SK-N-MC (cell line): ENCODE measurements around the gene C3orf18.
A peak's percentile ranks its signal among the peaks of the same experiment; 100 is the strongest.

ENCODE experiments used
- DNase-seq: peaks from one replicate; pipeline ENCODE4 v3.0.0-alpha.2; 2011; ENCODE audit warnings: low read depth, low spot score
- H3K27ac ChIP-seq: fragments of 200-600 bp; sonication (generic); 2 replicates; pipeline ENCODE4 v1.5.1; 2016; ENCODE audit warnings: mixed run types
- H3K36me3 ChIP-seq: fragments of 200-600 bp; sonication (generic); 2 replicates; pipeline ENCODE4 v1.6.1; 2017; ENCODE audit warnings: antibody characterized with exemption, low read length, mixed read lengths; ENCODE audit not compliant: insufficient read depth
- H3K4me3 ChIP-seq: fragments of 200-600 bp; sonication (generic); 2 replicates; pipeline ENCODE4 v1.5.1; 2016
- H3K9ac ChIP-seq: fragments of 200-600 bp; sonication (generic); 2 replicates; pipeline ENCODE4 v1.8.0; 2017; ENCODE audit warnings: mixed run types, mixed read lengths; ENCODE audit not compliant: insufficient read length
- H3K9me3 ChIP-seq: fragments of 200-600 bp; sonication (generic); 2 replicates; pipeline ENCODE4 v1.6.1; 2017; ENCODE audit warnings: low read depth, mild to moderate bottlenecking, antibody characterized with exemption, low read length, moderate library complexity, mixed read lengths
- EZH2 ChIP-seq: fragments of 200-600 bp; sonication (generic); IDR thresholded peaks from one replicate; pipeline ENCODE4 v1.6.1; 2017; ENCODE audit warnings: antibody characterized with exemption
- FOXP2 ChIP-seq: optimal IDR thresholded peaks from 2 replicates; pipeline ENCODE3; 2011; ENCODE audit warnings: mild to moderate bottlenecking, moderate library complexity; ENCODE audit not compliant: insufficient read depth; ENCODE audit errors: extremely low read length, control extremely low read depth
- POLR2AphosphoS5 ChIP-seq: IDR thresholded peaks from 2 replicates; pipeline ENCODE4 v1.6.1; 2012; ENCODE audit warnings: mild to moderate bottlenecking, low read depth, low read length, borderline replicate concordance

The C3orf18 gene

DNA sequence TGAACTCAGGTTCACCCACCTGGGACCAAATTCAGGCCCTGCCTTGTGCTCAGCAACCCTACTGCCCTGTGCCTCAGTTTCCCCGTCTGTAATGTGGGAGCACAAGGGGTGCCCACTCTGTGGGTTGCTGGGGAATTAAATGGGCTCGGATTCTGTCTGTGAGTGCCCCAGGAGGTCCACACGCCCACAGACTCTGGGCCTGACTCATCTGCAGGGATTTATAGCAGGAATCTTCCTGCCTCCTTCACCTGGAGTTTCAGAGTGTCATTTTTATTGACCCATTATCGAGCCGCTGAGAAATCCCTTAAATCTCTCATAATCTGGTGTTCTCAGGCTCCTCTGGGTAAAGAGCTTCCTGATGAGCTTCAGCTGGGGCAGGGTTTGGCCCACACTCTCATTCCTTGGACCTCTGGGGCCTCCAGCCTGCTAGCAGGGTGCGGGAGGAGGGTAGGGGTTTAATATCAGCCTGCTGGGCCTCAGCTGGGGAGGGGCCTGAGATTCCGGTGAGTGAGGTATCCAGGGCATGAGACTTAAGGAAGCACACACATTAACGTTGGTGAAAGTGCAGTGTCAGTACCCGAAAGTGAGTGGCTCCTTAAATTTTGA is 16.4 kb downstream of the C3orf18 start:
- Histone ChIP-seq H3K27ac (no peak overlapping the region), H3K9me3 (no peaks in the 10 kb centered on the region), H3K36me3 (no peaks in the 10 kb centered on the region), H3K4me3 (no peak overlapping the region), H3K9ac (no peak overlapping the region)
- TF ChIP-seq FOXP2 (no peak), POLR2AphosphoS5 (no peak), EZH2 (no peak)
- no peak for DNase-seq

DNA sequence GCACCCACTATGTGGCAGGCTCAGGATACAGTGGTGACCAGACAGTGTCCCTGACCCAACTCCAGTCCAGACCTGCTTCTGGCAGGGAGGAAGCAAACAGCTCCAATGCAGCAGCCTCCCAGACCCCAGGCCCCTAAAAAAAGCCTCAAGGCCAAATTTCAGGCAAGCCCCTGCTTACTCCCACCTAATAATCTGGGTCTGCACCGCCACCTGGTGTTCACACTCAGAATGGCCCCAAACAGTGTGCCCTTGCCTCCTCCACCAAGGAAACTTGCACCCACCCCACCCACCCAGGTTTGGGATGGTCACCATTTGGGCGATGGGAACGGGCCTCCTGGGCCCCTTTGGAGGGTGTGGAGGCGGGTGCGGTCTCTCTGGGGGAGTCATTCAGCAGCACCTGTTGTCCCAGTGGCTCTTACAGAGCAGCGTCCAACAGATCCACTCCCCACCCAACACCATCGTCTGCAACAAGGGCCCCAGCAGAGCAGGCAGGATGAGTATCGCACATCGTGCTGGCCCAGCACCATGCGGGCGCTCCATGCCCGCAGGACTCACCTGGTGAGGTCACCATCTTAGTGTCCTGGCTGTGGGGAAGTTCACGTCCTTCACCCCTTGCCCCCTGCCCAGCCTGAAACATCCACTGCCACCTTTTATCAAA is 17.3 kb downstream of the C3orf18 start:
- no peak overlapping the region for H3K4me3 ChIP-seq
- H3K9me3 ChIP-seq: no peaks in the 10 kb centered on the region
- H3K9ac ChIP-seq: no peak overlapping the region
- TF ChIP-seq POLR2AphosphoS5 (no peak), FOXP2 (no peak), EZH2 (no peak)
- DNase-seq: peak; percentile 16
- H3K36me3 ChIP-seq: no peaks in the 10 kb centered on the region
- no peak overlapping the region for H3K27ac ChIP-seq

DNA sequence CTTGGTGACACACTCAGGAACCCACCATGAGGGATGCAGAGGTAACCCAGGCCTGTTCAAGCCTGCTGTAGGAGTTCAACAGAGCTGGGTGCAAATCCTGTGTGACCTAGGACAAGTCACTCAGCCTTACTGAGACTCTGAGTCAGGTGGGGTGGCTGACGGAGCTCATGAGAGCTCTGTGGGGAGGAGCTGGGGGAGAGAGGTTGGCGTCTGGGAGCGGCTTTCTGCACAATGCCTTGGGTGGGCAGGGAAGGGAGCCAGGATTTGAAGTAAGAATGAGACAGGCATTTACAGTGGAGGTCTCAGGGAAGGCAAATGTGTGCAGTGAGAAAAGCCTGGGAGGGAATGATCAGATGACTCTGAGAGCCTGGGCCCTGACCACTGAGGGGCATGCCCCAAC is 18.3 kb downstream of the C3orf18 start:
- no peak for DNase-seq
- TF ChIP-seq FOXP2 (no peak), POLR2AphosphoS5 (no peak), EZH2 (no peak)
- no peak overlapping the region for H3K9ac ChIP-seq
- H3K4me3 ChIP-seq: no peak overlapping the region
- H3K9me3 ChIP-seq: no peaks in the 10 kb centered on the region
- H3K36me3 ChIP-seq: no peaks in the 10 kb centered on the region
- no peak overlapping the region for H3K27ac ChIP-seq

DNA sequence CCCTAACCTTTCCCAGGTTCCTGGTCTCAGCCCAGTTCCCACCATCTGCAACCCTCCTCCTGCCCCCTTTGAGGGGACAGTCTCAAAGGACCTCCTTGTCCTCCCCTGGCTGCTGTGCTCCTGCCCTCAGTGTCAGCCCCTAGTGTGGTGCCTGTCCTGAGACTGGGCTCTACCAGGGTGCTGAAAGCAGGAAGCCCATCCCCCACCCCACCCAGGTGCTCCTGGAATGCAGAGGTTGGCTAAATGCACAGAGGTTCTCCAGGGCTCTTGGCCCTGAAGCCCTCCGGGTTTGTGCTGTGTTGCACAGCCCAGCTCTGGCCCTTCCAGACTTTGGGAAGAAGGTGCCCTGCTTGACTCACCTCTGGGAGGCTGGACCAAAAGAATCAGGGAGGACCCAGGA is 21.8 kb downstream of the C3orf18 start:
- Histone ChIP-seq H3K27ac (no peak overlapping the region), H3K4me3 (no peak overlapping the region), H3K9me3 (no peaks in the 10 kb centered on the region), H3K36me3 (no peaks in the 10 kb centered on the region), H3K9ac (no peak overlapping the region)
- TF ChIP-seq EZH2: no peak
- no peak for TF ChIP-seq FOXP2
- no peak for TF ChIP-seq POLR2AphosphoS5
- no peak for DNase-seq

DNA sequence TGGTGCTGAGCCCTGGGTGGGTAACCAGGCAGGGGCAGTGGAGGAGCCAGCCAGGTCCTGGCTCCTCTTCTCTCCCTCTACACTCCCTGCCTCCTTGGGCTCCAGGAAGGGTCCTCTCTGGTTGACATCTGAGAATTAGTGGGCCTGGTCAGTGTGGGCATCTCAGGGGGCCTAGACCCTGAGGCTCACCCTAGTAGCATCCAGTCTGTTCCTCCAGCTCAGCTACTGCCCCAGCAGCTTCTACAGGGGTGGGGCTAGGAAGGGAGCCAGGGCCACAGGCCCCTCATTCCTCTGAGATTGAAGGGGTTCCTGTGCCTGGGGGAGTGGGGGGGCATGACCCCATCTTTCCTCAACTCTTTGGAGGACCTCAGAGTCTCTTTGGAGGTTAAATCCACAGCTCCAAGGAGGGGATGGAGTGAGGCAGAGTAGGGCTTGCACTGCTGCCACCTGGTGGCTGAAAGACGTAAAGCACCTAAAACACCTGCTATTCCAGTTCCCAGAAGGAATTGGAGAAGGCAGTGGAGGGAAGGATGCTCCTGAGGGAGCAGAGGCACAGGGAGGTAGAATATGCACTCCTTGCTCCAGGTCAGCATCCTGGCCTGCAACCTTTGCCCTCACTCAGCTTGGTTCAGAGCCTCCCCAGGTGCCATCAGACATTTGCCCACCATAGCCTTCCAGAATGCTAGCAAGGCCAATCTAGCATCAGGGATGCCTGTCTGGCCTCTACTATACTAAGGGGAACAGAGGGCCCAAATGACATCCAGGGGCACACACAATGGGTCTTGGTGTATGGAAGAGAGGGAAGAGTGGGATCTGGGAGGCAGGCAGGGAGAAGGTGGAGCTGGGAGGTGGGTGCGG is 25.1 kb downstream of the C3orf18 start:
- no peak overlapping the region for H3K27ac ChIP-seq
- no peak overlapping the region for H3K4me3 ChIP-seq
- no peak for TF ChIP-seq EZH2
- no peak for TF ChIP-seq FOXP2
- no peak for TF ChIP-seq POLR2AphosphoS5
- H3K36me3 ChIP-seq: no peaks in the 10 kb centered on the region
- DNase-seq: no peak
- no peak overlapping the region for H3K9ac ChIP-seq
- no peaks in the 10 kb centered on the region for H3K9me3 ChIP-seq

DNA sequence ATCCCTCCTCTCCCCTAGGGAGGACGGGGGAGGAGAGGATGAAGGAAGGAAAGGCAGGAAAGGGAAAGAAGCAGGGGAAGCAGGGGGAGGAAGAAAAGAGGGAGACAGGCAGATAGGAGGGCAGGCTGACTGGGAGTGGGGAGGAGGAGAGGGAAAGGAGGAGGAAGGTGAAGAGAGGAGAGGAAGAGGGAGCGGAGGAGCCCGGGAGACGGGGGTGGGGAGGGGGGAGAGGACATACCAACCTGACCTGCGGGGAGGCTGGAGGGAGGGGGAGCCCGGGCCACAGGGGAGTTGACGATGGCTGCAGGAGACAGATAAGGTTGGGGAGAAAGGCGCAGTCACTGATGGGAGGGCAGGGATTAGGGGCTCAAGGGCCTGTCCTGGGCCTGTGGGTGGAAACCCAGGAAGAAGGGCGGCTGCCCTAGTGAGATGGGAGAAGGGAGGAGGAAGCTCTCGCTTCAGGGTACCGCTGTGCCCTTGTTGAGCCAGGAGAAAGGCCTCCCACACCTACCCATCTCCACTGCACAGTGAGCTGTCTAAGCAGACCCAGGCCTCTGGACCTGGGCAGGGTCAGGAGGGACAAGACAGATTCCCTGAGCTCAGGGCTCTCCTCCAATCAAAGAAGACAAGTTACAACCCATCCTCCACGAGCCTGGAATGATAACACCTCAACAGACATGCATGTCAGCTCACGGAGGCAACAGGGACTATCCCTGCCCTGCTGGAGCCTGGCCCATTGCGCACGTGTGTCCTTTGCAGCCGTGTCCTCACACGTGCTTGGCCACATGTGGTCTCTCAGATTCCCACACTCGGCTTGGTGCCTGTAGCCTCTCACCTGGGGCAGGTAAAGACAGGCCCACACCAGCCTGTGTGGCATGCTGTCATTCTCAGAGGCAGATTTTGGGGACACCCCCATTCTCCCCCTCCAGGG is 27.9 kb downstream of the C3orf18 start:
- no peak overlapping the region for H3K4me3 ChIP-seq
- TF ChIP-seq FOXP2: no peak
- no peak for TF ChIP-seq EZH2
- DNase-seq: no peak
- no peaks in the 10 kb centered on the region for H3K36me3 ChIP-seq
- no peak overlapping the region for H3K9ac ChIP-seq
- H3K9me3 ChIP-seq: no peaks in the 10 kb centered on the region
- H3K27ac ChIP-seq: no peak overlapping the region

DNA sequence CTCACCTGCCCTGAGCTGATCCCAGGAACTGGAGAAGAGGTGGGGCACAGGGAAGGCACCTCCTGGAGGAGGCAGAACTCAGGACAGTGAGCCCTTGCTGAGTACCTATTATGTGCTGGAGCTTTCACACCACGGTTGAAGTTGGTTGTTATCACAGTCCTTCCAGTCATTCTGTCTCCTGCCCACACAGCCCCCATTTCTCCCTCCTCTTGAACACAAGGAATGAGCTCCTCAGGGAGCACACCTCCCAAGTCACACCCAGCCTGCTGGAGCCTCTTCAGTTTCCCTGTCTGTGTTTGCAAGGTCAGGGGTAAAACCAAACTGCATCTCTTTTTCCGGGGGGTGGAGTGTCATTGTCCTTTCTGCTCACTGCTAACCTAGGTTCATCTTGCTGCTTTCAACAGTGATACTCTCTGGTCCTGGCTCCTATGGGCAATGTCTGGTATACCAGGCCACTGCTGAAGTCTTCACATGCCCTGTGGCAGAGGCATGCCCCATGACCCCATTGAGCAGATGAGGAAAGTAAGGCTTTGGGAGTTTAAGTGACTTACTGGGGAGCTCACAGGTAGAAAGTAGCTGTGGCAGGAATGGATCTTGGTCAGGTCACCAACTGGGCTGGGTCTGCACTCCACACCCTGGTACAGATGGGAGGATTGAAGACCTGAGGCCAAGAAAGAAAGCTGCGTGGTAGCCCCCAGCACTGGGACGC is 30.0 kb downstream of the C3orf18 start:
- no peak overlapping the region for H3K4me3 ChIP-seq
- H3K9ac ChIP-seq: no peak overlapping the region
- TF ChIP-seq POLR2AphosphoS5 (no peak), EZH2 (no peak), FOXP2 (no peak)

More for the DNA sequence above, 30.0 kb downstream of the C3orf18 start:
- DNase-seq: no peak
- no peaks in the 10 kb centered on the region for H3K36me3 ChIP-seq
- no peak overlapping the region for H3K27ac ChIP-seq
- H3K9me3 ChIP-seq: no peaks in the 10 kb centered on the region
